IMR-90 (cell line): Measurements from ENCODE around the gene LOXL3. TPM values are rescaled to one million over a fixed set of nuclear protein-coding genes. Genes with fewer than 3 reads are reported as not detected.

Experiments
- ATAC-seq: fragments of 200-7000 bp; cut with Tn5 transposase; 2 replicates; pipeline ENCODE4 v1.9.1; 2020; ENCODE audit warnings: low read depth, mild to moderate bottlenecking, moderate library complexity
- BruUV-seq: library from RNA; stranded (reverse); fragments of 400-500 nt; replicated peaks from 2 replicates; lab custom pipeline; 2021; lab: Mats Ljungman, UMichigan
- CTCF ChIA-PET: fragments of 300-600 bp; formaldehyde crosslinking; extraction: SDS; loops from one replicate; lab custom pipeline; 2021; ENCODE audit warnings: antibody characterized with exemption; lab: Yijun Ruan, JAX
- POLR2A ChIA-PET: fragments of 300-600 bp; sonication (Branson Sonifier 250); formaldehyde crosslinking; loops from one replicate; lab custom pipeline; 2022; ENCODE audit warnings: antibody characterized with exemption; ENCODE audit not compliant: unreplicated experiment; lab: Charles Lee
- DNase-seq: peaks from one replicate; pipeline ENCODE4 v3.0.0; 2013
- H2AFZ ChIP-seq: replicated peaks from 2 replicates; pipeline ENCODE3; 2013; ENCODE audit warnings: low read length, mild to moderate bottlenecking; ENCODE audit not compliant: poor library complexity
- H2AK5ac ChIP-seq: 2 replicates; pipeline ENCODE4 v1.6.1; 2013; ENCODE audit warnings: low read depth, low read length, inconsistent platforms
- H2AK9ac ChIP-seq: replicated peaks from 2 replicates; pipeline ENCODE3; 2013; ENCODE audit warnings: mild to moderate bottlenecking, low read depth, low read length, moderate library complexity; ENCODE audit not compliant: poor library complexity
- H2BK120ac ChIP-seq: 2 replicates; pipeline ENCODE4 v1.6.1; 2013; ENCODE audit warnings: low read depth, low read length, inconsistent platforms
- H2BK15ac ChIP-seq: 3 replicates; pipeline ENCODE4 v1.6.1; 2013; ENCODE audit warnings: low read depth, low read length, inconsistent platforms
- H2BK20ac ChIP-seq: 2 replicates; pipeline ENCODE4 v1.6.1; 2013; ENCODE audit warnings: low read depth, mild to moderate bottlenecking, inconsistent platforms, low read length, moderate library complexity
- H2BK5ac ChIP-seq: 2 replicates; pipeline ENCODE4 v1.6.1; 2013; ENCODE audit warnings: mild to moderate bottlenecking, low read depth, low read length, inconsistent platforms; ENCODE audit not compliant: poor library complexity, severe bottlenecking
- H3K14ac ChIP-seq: replicated peaks from 2 replicates; pipeline ENCODE4 v1.6.1; 2013; ENCODE audit warnings: low read depth, low read length, inconsistent platforms
- H3K18ac ChIP-seq: 2 replicates; pipeline ENCODE4 v1.6.1; 2013; ENCODE audit warnings: low read depth, low read length, control low read depth
- H3K23ac ChIP-seq: 2 replicates; pipeline ENCODE4 v1.6.1; 2013; ENCODE audit warnings: low read depth, low read length, inconsistent platforms
- H3K27ac ChIP-seq: 2 replicates; pipeline ENCODE4 v1.5.1; 2013; ENCODE audit warnings: mild to moderate bottlenecking, control low read depth, low read length; ENCODE audit not compliant: insufficient read depth
- H3K27me3 ChIP-seq: 2 replicates; pipeline ENCODE4 v1.6.1; 2013; ENCODE audit warnings: low read length; ENCODE audit not compliant: control insufficient read depth, insufficient read depth
- H3K36me3 ChIP-seq: 2 replicates; pipeline ENCODE4 v1.6.1; 2013; ENCODE audit warnings: low read length, mixed read lengths; ENCODE audit not compliant: control insufficient read depth, insufficient read depth
- H3K4ac ChIP-seq: 2 replicates; pipeline ENCODE4 v1.6.1; 2013; ENCODE audit warnings: low read depth, low read length, inconsistent platforms
- H3K4me1 ChIP-seq: 2 replicates; pipeline ENCODE4 v1.6.1; 2013; ENCODE audit warnings: low read length, mixed read lengths; ENCODE audit not compliant: control insufficient read depth, insufficient read depth
- H3K4me2 ChIP-seq: 2 replicates; pipeline ENCODE4 v1.6.1; 2013; ENCODE audit warnings: low read depth, mild to moderate bottlenecking, control low read depth, low read length, moderate library complexity
- H3K4me3 ChIP-seq: 2 replicates; pipeline ENCODE4 v1.5.1; 2013; ENCODE audit warnings: low read depth, mild to moderate bottlenecking, control low read depth, low read length, moderate library complexity; ENCODE audit not compliant: insufficient read depth
- H3K56ac ChIP-seq: 2 replicates; pipeline ENCODE4 v1.6.1; 2013; ENCODE audit warnings: low read length, inconsistent platforms; ENCODE audit not compliant: insufficient read depth; ENCODE audit errors: extremely low read depth
- H3K79me1 ChIP-seq, 2 experiments: 2 replicates each; pipeline ENCODE4 v1.6.1; 2013; ENCODE audit warnings: low read length in 2 of 2, inconsistent platforms in 1 of 2, low read depth in 1 of 2
- H3K9ac ChIP-seq: 2 replicates; pipeline ENCODE4 v1.6.1; 2013; ENCODE audit warnings: low read depth, low read length, control low read depth
- H3K9me1 ChIP-seq: 2 replicates; pipeline ENCODE4 v1.6.1; 2013; ENCODE audit warnings: low read length, inconsistent platforms; ENCODE audit not compliant: insufficient read depth
- H3K9me3 ChIP-seq: 2 replicates; pipeline ENCODE4 v1.6.1; 2013; ENCODE audit warnings: low read length; ENCODE audit not compliant: control insufficient read depth, insufficient read depth
- H4K20me1 ChIP-seq: 2 replicates; pipeline ENCODE4 v1.6.1; 2013; ENCODE audit warnings: low read length, inconsistent platforms; ENCODE audit not compliant: insufficient read depth
- H4K5ac ChIP-seq: 2 replicates; pipeline ENCODE4 v1.6.1; 2013; ENCODE audit warnings: mild to moderate bottlenecking, low read depth, low read length, control low read depth
- H4K8ac ChIP-seq, 2 experiments: 2 replicates each; pipeline ENCODE4 v1.6.1; 2013; ENCODE audit warnings: low read depth in 2 of 2, low read length in 2 of 2, control low read depth in 1 of 2, inconsistent platforms in 1 of 2
- H4K91ac ChIP-seq: 2 replicates; pipeline ENCODE4 v1.6.1; 2013; ENCODE audit warnings: low read depth, low read length, inconsistent platforms; ENCODE audit not compliant: insufficient read depth
- BHLHE40 ChIP-seq: fragments of 150-350 bp; IDR thresholded peaks from 2 replicates; pipeline ENCODE4 v1.6.1; 2016; ENCODE audit warnings: mild to moderate bottlenecking, low read depth, low read length
- CEBPB ChIP-seq: IDR thresholded peaks from 2 replicates; pipeline ENCODE4 v1.6.1; 2012; ENCODE audit warnings: low read depth, low read length, improper control_type of control experiment
- CHD1 ChIP-seq: IDR thresholded peaks from 2 replicates; pipeline ENCODE4 v1.6.1; 2012; ENCODE audit warnings: low read depth, low read length, improper control_type of control experiment
- FOS ChIP-seq: fragments of 150-350 bp; IDR thresholded peaks from 2 replicates; pipeline ENCODE4 v1.6.1; 2016; ENCODE audit warnings: low read depth, low read length
- MAZ ChIP-seq: IDR thresholded peaks from 2 replicates; pipeline ENCODE4 v1.6.1; 2012; ENCODE audit warnings: low read depth, mild to moderate bottlenecking, low read length, improper control_type of control experiment, moderate library complexity, borderline replicate concordance
- MXI1 ChIP-seq: IDR thresholded peaks from 2 replicates; pipeline ENCODE4 v1.6.1; 2012; ENCODE audit warnings: low read depth, mild to moderate bottlenecking, low read length, moderate library complexity, borderline replicate concordance
- NFE2L2 ChIP-seq: fragments of 150-350 bp; IDR thresholded peaks from 2 replicates; pipeline ENCODE4 v1.6.1; 2016; ENCODE audit warnings: low read depth, mild to moderate bottlenecking, low read length
- POLR2A ChIP-seq: IDR thresholded peaks from 2 replicates; pipeline ENCODE4 v1.6.1; 2012; ENCODE audit warnings: mild to moderate bottlenecking, low read depth, low read length
- RCOR1 ChIP-seq: IDR thresholded peaks from 2 replicates; pipeline ENCODE4 v1.6.1; 2012; ENCODE audit warnings: mild to moderate bottlenecking, low read length, improper control_type of control experiment; ENCODE audit not compliant: insufficient replicate concordance
- SMC3 ChIP-seq: fragments of 150-350 bp; IDR thresholded peaks from 2 replicates; pipeline ENCODE4 v1.6.1; 2016; ENCODE audit warnings: low read depth, mild to moderate bottlenecking, antibody characterized with exemption, low read length, moderate library complexity
- WGBS, 2 experiments: methylation state at CpG; one replicate each; pipeline versions ENCODE4 v1.1.5 to v1.1.7; 2013; ENCODE audit warnings: missing lambda C conversion rate in 2 of 2; ENCODE audit not compliant: insufficient read length in 1 of 2; ENCODE audit errors: extremely low coverage in 2 of 2; 5-methylcytosine and 5-hydroxymethylcytosine counted together
- dilution Hi-C: fragments of 300-500 bp; cut with HindIII; formaldehyde crosslinking; loops from one replicate; pipeline ENCODE4 v1.14.3; 2018; ENCODE audit warnings: low sequenced_read_pairs; ENCODE audit not compliant: unreplicated experiment
- in situ Hi-C: fragments of 300-500 bp; cut with MboI; formaldehyde crosslinking; loops from 3 replicates; pipeline ENCODE4 v1.14.3; 2019; ENCODE audit warnings: low sequenced_read_pairs, inconsistent platforms, mixed read lengths
- intact Hi-C: fragments of 100-400 bp; cut with micrococcal nuclease; formaldehyde crosslinking; loops from 2 replicates; pipeline ENCODE4 v1.10.0; 2022
- polyA plus RNA-seq, 3 experiments: library from polyadenylated mRNA; depleted of rRNA; stranded (reverse); fragments of >200 nt; gene quantifications; 2 replicates each; pipeline ENCODE4 v1.2.3, GENCODE V29; 2012; ENCODE audit warnings: low replicate concordance in 1 of 3
- total RNA-seq: library from RNA; depleted of rRNA; stranded (reverse); fragments of >200 nt; gene quantifications from 2 replicates; pipeline ENCODE4 v1.2.3, GENCODE V29; 2012
- TF ChIP-seq, protein P1 (sequence below): fragments of 150-350 bp; IDR thresholded peaks from 2 replicates; pipeline ENCODE4 v1.6.1; 2016; ENCODE audit warnings: low read depth, mild to moderate bottlenecking, low read length, moderate library complexity, borderline replicate concordance
- TF ChIP-seq, protein P2 (sequence below): conservative IDR thresholded peaks from 2 replicates; pipeline ENCODE4 v1.5.1; 2012; ENCODE audit warnings: mild to moderate bottlenecking, low read depth, low read length, improper control_type of control experiment

The LOXL3 gene
- total and polyA plus RNA-seq, 2 of the 4 experiments (the other 2 are of a cell fraction): 17.9 to 23.4 TPM

- TF ChIP-seq CEBPB: no peak
These were observed 55.8 kb downstream of the LOXL3 start (continued) for GRCh38 chr2:74497777-74498499.

DNA sequence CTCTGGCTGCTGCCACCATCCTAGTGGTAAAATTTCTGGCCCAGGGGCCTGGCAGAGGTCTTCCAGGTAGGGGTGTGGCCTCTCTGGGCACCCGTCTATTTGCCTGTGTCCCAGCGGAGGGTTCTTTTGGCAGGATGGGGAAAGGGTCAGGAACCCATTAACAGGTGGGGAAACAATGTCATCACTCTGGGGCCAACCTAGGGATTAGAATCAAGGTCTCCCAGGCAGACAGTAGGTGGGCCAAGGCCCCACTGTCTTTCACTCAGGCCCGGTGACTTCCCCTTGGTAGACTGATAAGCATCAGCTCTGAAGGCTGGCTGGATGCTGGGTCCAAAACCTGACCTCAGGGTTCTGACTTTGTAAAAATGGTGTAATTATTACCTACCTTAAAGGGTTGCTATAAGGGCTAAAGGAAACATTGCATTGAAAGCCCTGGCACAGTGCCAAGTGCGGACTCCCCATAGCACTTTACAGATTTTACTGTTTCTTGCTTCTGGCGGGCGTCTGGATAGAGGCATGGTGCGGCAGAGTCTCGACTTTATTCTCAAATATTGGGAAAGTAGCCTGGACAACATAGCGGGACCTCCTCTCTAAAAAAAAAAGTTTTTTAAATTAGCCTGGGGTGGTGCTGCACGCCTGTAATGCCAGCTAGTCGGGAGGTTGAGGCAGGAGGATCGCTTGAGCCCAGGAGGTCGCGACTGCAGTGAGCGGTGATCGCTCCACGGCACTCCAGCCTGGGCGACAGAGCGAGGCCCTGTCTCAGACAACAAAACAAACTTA is 56.6 kb downstream of the LOXL3 start:
- Histone ChIP-seq H3K9me1 (no peaks in the 10 kb centered on the region), H3K36me3 (peaks cover 18% of the 10 kb centered on the region; the same call in 1 of the 2 replicates), H3K23ac (no peak overlapping the region), H3K18ac (no peak overlapping the region), H2BK20ac (no peak overlapping the region), H4K5ac (no peak overlapping the region), H2BK5ac (no peak overlapping the region), H3K9me3 (no peaks in the 10 kb centered on the region), H3K27ac (no peak overlapping the region), H3K56ac (no peak overlapping the region), H3K9ac (no peak overlapping the region), H3K4me3 (no peak overlapping the region), H3K4me2 (no peak overlapping the region), H3K14ac (no peak overlapping the region), H4K8ac (no peak overlapping the region), H3K4ac (no peak overlapping the region), H2BK15ac (no peak overlapping the region), H4K20me1 (no peaks in the 10 kb centered on the region), H2AK9ac (no peak overlapping the region), H4K91ac (no peak overlapping the region), H3K27me3 (peaks cover 38% of the 10 kb centered on the region), H3K4me1 (peaks cover 7% of the 10 kb centered on the region; the same call in 1 of the 2 replicates), H2AFZ (peak overlapping the region; percentile 76), H2BK120ac (no peak overlapping the region), H3K79me1 (peaks cover 0 to 6% of the 10 kb centered on the region in 2 experiments; a peak in 1 of 4 replicates), H2AK5ac (no peak overlapping the region)
- CTCF ChIA-PET: interaction anchor here (1.0 kb wide), 1 partner anchor 14 kb away, joined by 3 read pairs; the partner anchor contains the start of genes CCDC142 and TTC31
- intact Hi-C loops (no loop called here), in situ Hi-C loops (loop anchor here (25.0 kb wide), 1 partner anchor 365 kb away; no protein-coding TSS in a partner anchor), dilution Hi-C loops (no loop called here)
- ATAC-seq: no peak
- POLR2A ChIA-PET: no interaction called here
- 76% methylated on average over 10 of the region's 19 CpGs; no CpG with 5 or more reads in 1 of the 2 experiments for WGBS, 2 experiments
- no peak for DNase-seq
- no TSS peak for BruUV-seq
- TF ChIP-seq MXI1 (no peak), CEBPB (no peak), FOS (no peak), NFE2L2 (no peak), SMC3 (no peak), CHD1 (no peak), BHLHE40 (no peak), RCOR1 (no peak), POLR2A (no peak), MAZ (no peak)
- TF ChIP-seq, protein P1, sequence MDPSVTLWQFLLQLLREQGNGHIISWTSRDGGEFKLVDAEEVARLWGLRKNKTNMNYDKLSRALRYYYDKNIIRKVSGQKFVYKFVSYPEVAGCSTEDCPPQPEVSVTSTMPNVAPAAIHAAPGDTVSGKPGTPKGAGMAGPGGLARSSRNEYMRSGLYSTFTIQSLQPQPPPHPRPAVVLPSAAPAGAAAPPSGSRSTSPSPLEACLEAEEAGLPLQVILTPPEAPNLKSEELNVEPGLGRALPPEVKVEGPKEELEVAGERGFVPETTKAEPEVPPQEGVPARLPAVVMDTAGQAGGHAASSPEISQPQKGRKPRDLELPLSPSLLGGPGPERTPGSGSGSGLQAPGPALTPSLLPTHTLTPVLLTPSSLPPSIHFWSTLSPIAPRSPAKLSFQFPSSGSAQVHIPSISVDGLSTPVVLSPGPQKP: no peak
- TF ChIP-seq, protein P2, sequence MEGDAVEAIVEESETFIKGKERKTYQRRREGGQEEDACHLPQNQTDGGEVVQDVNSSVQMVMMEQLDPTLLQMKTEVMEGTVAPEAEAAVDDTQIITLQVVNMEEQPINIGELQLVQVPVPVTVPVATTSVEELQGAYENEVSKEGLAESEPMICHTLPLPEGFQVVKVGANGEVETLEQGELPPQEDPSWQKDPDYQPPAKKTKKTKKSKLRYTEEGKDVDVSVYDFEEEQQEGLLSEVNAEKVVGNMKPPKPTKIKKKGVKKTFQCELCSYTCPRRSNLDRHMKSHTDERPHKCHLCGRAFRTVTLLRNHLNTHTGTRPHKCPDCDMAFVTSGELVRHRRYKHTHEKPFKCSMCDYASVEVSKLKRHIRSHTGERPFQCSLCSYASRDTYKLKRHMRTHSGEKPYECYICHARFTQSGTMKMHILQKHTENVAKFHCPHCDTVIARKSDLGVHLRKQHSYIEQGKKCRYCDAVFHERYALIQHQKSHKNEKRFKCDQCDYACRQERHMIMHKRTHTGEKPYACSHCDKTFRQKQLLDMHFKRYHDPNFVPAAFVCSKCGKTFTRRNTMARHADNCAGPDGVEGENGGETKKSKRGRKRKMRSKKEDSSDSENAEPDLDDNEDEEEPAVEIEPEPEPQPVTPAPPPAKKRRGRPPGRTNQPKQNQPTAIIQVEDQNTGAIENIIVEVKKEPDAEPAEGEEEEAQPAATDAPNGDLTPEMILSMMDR: no peak
